CD14-positive monocyte (primary cell): Measurements from ENCODE around the gene GREB1. TPM values are rescaled to one million over a fixed set of nuclear protein-coding genes. Genes with fewer than 3 reads are reported as not detected.

Source experiments
- DNase-seq, 3 donors: peaks; one replicate each; pipeline ENCODE4 v3.0.0-alpha.2; 2011 to 2022
- H2AFZ ChIP-seq: 2 replicates; pipeline ENCODE4 v1.6.0; 2012; ENCODE audit warnings: mild to moderate bottlenecking, low read depth, low read length, inconsistent platforms; ENCODE audit not compliant: insufficient read depth, poor library complexity, severe bottlenecking
- H3K27ac ChIP-seq, 2 donors: 1 replicate in 1 of 2; 2 replicates in 1 of 2; pipeline ENCODE4 v1.5.1; 2012 to 2013; ENCODE audit warnings: low read length in 2 of 2, control low read depth in 1 of 2, inconsistent platforms in 1 of 2, low read depth in 1 of 2, mild to moderate bottlenecking in 1 of 2
- H3K27me3 ChIP-seq, 2 donors: one replicate each; pipeline versions ENCODE4 v1.6.0 to v1.6.1; 2011 to 2013; ENCODE audit warnings: low read length in 2 of 2; ENCODE audit not compliant: control insufficient read depth in 2 of 2, insufficient read depth in 2 of 2
- H3K36me3 ChIP-seq, 2 donors: replicated peaks in 1 of 2; 1 replicate in 1 of 2; 2 replicates in 1 of 2; pipeline versions ENCODE4 v1.5.1 to v1.6.1; 2012 to 2013; ENCODE audit warnings: low read length in 2 of 2, control low read depth in 1 of 2, inconsistent platforms in 1 of 2, mild to moderate bottlenecking in 1 of 2; ENCODE audit not compliant: insufficient read depth in 2 of 2, control insufficient read depth in 1 of 2
- H3K4me1 ChIP-seq, 2 donors: 1 replicate in 1 of 2; 2 replicates in 1 of 2; pipeline versions ENCODE4 v1.5.1 to v1.6.1; 2012 to 2013; ENCODE audit warnings: low read length in 2 of 2, control low read depth in 1 of 2, inconsistent platforms in 1 of 2, mild to moderate bottlenecking in 1 of 2, moderate library complexity in 1 of 2; ENCODE audit not compliant: insufficient read depth in 2 of 2, control insufficient read depth in 1 of 2
- H3K4me2 ChIP-seq: replicated peaks from 2 replicates; pipeline ENCODE3; 2012; ENCODE audit warnings: low read length, moderate library complexity, mild to moderate bottlenecking; ENCODE audit not compliant: poor library complexity, severe bottlenecking; ENCODE audit errors: extremely low read depth
- H3K4me3 ChIP-seq, 3 experiments: fragments of 200-600 bp in 1 of 3; sonication (generic) in 1 of 3; replicated peaks in 1 of 3; 1 replicate in 2 of 3; 2 replicates in 1 of 3; pipeline ENCODE4 v1.5.1; 2011 to 2013; ENCODE audit warnings: low read length in 3 of 3, mild to moderate bottlenecking in 3 of 3, control low read depth in 2 of 3, low read depth in 2 of 3, inconsistent platforms in 1 of 3, moderate library complexity in 1 of 3
- H3K79me2 ChIP-seq: 2 replicates; pipeline ENCODE4 v1.6.0; 2012; ENCODE audit warnings: mild to moderate bottlenecking, control low read depth, inconsistent platforms, low read length, moderate library complexity; ENCODE audit not compliant: insufficient read depth
- H3K9ac ChIP-seq: 2 replicates; pipeline ENCODE4 v1.6.0; 2017; ENCODE audit warnings: low read length, mild to moderate bottlenecking; ENCODE audit not compliant: insufficient read depth, poor library complexity, severe bottlenecking
- H3K9me3 ChIP-seq, 2 donors: replicated peaks in 1 of 2; 1 replicate in 1 of 2; 2 replicates in 1 of 2; pipeline versions ENCODE4 v1.5.1 to v1.6.1; 2012 to 2013; ENCODE audit warnings: low read length in 2 of 2, control low read depth in 1 of 2; ENCODE audit not compliant: control insufficient read depth in 1 of 2, insufficient read depth in 1 of 2
- H4K20me1 ChIP-seq: 2 replicates; pipeline ENCODE4 v1.6.0; 2012; ENCODE audit warnings: mild to moderate bottlenecking, low read length, control low read depth, moderate library complexity; ENCODE audit not compliant: insufficient read depth
- H3K27ac Mint-ChIP-seq, 7 donors: one replicate each; pipeline ENCODE4 v1.8.0; 2020; ENCODE audit warnings: mild to moderate bottlenecking in 7 of 7, mixed read lengths in 7 of 7, moderate library complexity in 6 of 7, inconsistent platforms in 2 of 7
- H3K27me3 Mint-ChIP-seq, 3 donors: one replicate each; pipeline ENCODE4 v1.8.0; 2021 to 2022; ENCODE audit warnings: low read depth in 3 of 3, mild to moderate bottlenecking in 3 of 3, mixed read lengths in 3 of 3, moderate library complexity in 3 of 3, inconsistent platforms in 1 of 3
- H3K36me3 Mint-ChIP-seq, 2 donors: one replicate each; pipeline ENCODE4 v1.8.0; 2020; ENCODE audit warnings: mixed read lengths in 2 of 2, inconsistent platforms in 1 of 2, mild to moderate bottlenecking in 1 of 2
- H3K4me1 Mint-ChIP-seq: one replicate; pipeline ENCODE4 v1.8.0; 2020; ENCODE audit warnings: mild to moderate bottlenecking, mixed read lengths
- H3K4me3 Mint-ChIP-seq, 2 donors: one replicate each; pipeline ENCODE4 v1.8.0; 2020; ENCODE audit warnings: mild to moderate bottlenecking in 2 of 2, mixed read lengths in 2 of 2, moderate library complexity in 1 of 2
- H3K9me3 Mint-ChIP-seq, 7 donors: one replicate each; pipeline ENCODE4 v1.8.0; 2020 to 2022; ENCODE audit warnings: mixed read lengths in 7 of 7, mild to moderate bottlenecking in 6 of 7, moderate library complexity in 6 of 7, inconsistent platforms in 2 of 7
- WGBS: methylation state at CpG from one replicate; pipeline ENCODE4 v1.1.5; 2013; ENCODE audit warnings: missing lambda C conversion rate; ENCODE audit not compliant: insufficient coverage; 5-methylcytosine and 5-hydroxymethylcytosine counted together
- intact Hi-C, 2 donors: fragments of 100-400 bp; cut with micrococcal nuclease; formaldehyde crosslinking; loops; one replicate each; pipeline versions ENCODE4 v1.15.0 to v1.15.1; 2023
- polyA plus RNA-seq, 3 donors: library from polyadenylated mRNA; depleted of rRNA in 1 of 3; unstranded in 2 of 3; stranded (reverse) in 1 of 3; fragments of 300-500 nt in 2 of 3; fragments of >200 nt in 1 of 3; fragmentation: Illumina TruSeq in 2 of 3; gene quantifications; 1 replicate in 2 of 3; 2 replicates in 1 of 3; pipeline ENCODE4 v1.2.3, GENCODE V29; 2012 to 2021
- TF ChIP-seq, protein P1 (sequence below): fragments of 200-600 bp; IDR thresholded peaks from one replicate; pipeline ENCODE4 v1.8.0; 2022; ENCODE audit warnings: antibody characterized with exemption, mild to moderate bottlenecking

GREB1 gene
- polyA plus RNA-seq, 3 donors = not detected

- H3K9ac ChIP-seq = no peak overlapping the region
- Mint-ChIP-seq H3K27ac (no peak overlapping the region), H3K36me3 (no peaks in the 10 kb centered on the region), H3K4me1 (no peaks in the 10 kb centered on the region), H3K27me3 (peaks cover 0 to 7% (median 3%) of the 10 kb centered on the region in 3 donors), H3K4me3 (no peak overlapping the region), H3K9me3 (peaks cover 1 to 15% (median 7%) of the 10 kb centered on the region in 7 donors)
- H3K4me2 ChIP-seq = no peak overlapping the region
- peaks cover 7 to 9% of the 10 kb centered on the region in 2 donors for H3K9me3 ChIP-seq
- no peaks in the 10 kb centered on the region for H3K36me3 ChIP-seq
- no peaks in the 10 kb centered on the region for H3K4me1 ChIP-seq
- no peaks in the 10 kb centered on the region for H4K20me1 ChIP-seq
- H3K27me3 ChIP-seq = peaks cover 0 to 2% of the 10 kb centered on the region in 2 donors
- no peaks in the 10 kb centered on the region for H3K79me2 ChIP-seq
- H3K27ac ChIP-seq = no peak overlapping the region
- 94% methylated on average over 5 of the region's 10 CpGs for WGBS
- intact Hi-C loops = no loop called here
- no peak overlapping the region for H3K4me3 ChIP-seq
- no peak for DNase-seq
- TF ChIP-seq, protein P1, sequence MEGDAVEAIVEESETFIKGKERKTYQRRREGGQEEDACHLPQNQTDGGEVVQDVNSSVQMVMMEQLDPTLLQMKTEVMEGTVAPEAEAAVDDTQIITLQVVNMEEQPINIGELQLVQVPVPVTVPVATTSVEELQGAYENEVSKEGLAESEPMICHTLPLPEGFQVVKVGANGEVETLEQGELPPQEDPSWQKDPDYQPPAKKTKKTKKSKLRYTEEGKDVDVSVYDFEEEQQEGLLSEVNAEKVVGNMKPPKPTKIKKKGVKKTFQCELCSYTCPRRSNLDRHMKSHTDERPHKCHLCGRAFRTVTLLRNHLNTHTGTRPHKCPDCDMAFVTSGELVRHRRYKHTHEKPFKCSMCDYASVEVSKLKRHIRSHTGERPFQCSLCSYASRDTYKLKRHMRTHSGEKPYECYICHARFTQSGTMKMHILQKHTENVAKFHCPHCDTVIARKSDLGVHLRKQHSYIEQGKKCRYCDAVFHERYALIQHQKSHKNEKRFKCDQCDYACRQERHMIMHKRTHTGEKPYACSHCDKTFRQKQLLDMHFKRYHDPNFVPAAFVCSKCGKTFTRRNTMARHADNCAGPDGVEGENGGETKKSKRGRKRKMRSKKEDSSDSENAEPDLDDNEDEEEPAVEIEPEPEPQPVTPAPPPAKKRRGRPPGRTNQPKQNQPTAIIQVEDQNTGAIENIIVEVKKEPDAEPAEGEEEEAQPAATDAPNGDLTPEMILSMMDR = no peak
- H2AFZ ChIP-seq = no peak overlapping the region
These were observed 91.8 kb downstream of the GREB1 start for GRCh38 chr2:11625671-11626070.

GRCh38 chr2:11628675-11629074 lies 94.8 kb downstream of the GREB1 start:
- Mint-ChIP-seq H3K9me3 (peaks cover 1 to 15% (median 7%) of the 10 kb centered on the region in 7 donors), H3K4me1 (no peaks in the 10 kb centered on the region), H3K4me3 (no peak overlapping the region), H3K27ac (no peak overlapping the region), H3K27me3 (peaks cover 2 to 5% (median 3%) of the 10 kb centered on the region in 3 donors), H3K36me3 (no peaks in the 10 kb centered on the region)
- H3K27me3 ChIP-seq = no peaks in the 10 kb centered on the region
- H3K27ac ChIP-seq = no peak overlapping the region
- 96% methylated on average over 8 of the region's 9 CpGs for WGBS
- peaks cover 7 to 9% of the 10 kb centered on the region in 2 donors for H3K9me3 ChIP-seq
- no peaks in the 10 kb centered on the region for H4K20me1 ChIP-seq
- no peaks in the 10 kb centered on the region for H3K79me2 ChIP-seq
- H2AFZ ChIP-seq = no peak overlapping the region
- intact Hi-C loops = no loop called here
- no peaks in the 10 kb centered on the region for H3K36me3 ChIP-seq
- no peak overlapping the region for H3K9ac ChIP-seq
- no peak overlapping the region for H3K4me2 ChIP-seq
- TF ChIP-seq, protein P1 = no peak
- no peak for DNase-seq
- H3K4me3 ChIP-seq = no peak overlapping the region
- H3K4me1 ChIP-seq = no peaks in the 10 kb centered on the region
